Loucy (cell line): ENCODE results near the gene DUSP2.

Source experiments
- H2AFZ ChIP-seq: fragments of 200-600 bp; sonication (generic); 2 replicates; pipeline ENCODE4 v1.6.0; 2016; ENCODE audit warnings: antibody characterized with exemption, mild to moderate bottlenecking, low read length, moderate library complexity
- H3F3A ChIP-seq: fragments of 200-600 bp; 2 replicates; pipeline ENCODE4 v1.6.0; 2016; ENCODE audit warnings: antibody characterized with exemption, low read depth, mild to moderate bottlenecking
- H3K27me3 ChIP-seq: fragments of 200-600 bp; sonication (generic); 2 replicates; pipeline ENCODE4 v1.6.1; 2014; ENCODE audit warnings: low read length, mild to moderate bottlenecking; ENCODE audit not compliant: insufficient read depth, poor library complexity, severe bottlenecking
- H3K36me3 ChIP-seq: fragments of 200-600 bp; sonication (generic); 2 replicates; pipeline ENCODE4 v1.6.1; 2016; ENCODE audit warnings: low read length; ENCODE audit not compliant: insufficient read depth
- H3K4me1 ChIP-seq: fragments of 200-600 bp; sonication (generic); 2 replicates; pipeline ENCODE4 v1.5.1; 2014; ENCODE audit warnings: low read length, mild to moderate bottlenecking; ENCODE audit not compliant: insufficient read depth, poor library complexity, severe bottlenecking
- H3K4me2 ChIP-seq: fragments of 200-600 bp; sonication (generic); 2 replicates; pipeline ENCODE4 v1.6.0; 2014; ENCODE audit warnings: antibody characterized with exemption, low read length, low read depth, mild to moderate bottlenecking; ENCODE audit not compliant: poor library complexity, severe bottlenecking
- H3K4me3 ChIP-seq: fragments of 200-600 bp; sonication (generic); 2 replicates; pipeline ENCODE4 v1.5.1; 2014; ENCODE audit warnings: low read length, mild to moderate bottlenecking, mixed read lengths; ENCODE audit not compliant: poor library complexity, severe bottlenecking
- H3K79me2 ChIP-seq: fragments of 200-600 bp; sonication (generic); 2 replicates; pipeline ENCODE4 v1.6.1; 2014; ENCODE audit warnings: low read length; ENCODE audit not compliant: insufficient read depth
- H3K9ac ChIP-seq: fragments of 200-600 bp; sonication (generic); 2 replicates; pipeline ENCODE4 v1.6.0; 2014; ENCODE audit warnings: mild to moderate bottlenecking, low read depth, low read length, moderate library complexity; ENCODE audit not compliant: poor library complexity, severe bottlenecking
- H3K9me2 ChIP-seq: fragments of 200-600 bp; sonication (generic); replicated peaks from 2 replicates; pipeline ENCODE4 v1.6.1; 2016; ENCODE audit warnings: low read depth, low read length, mixed read lengths
- H3K9me3 ChIP-seq: fragments of 200-600 bp; sonication (generic); 2 replicates; pipeline ENCODE4 v1.6.1; 2014; ENCODE audit warnings: mild to moderate bottlenecking, antibody characterized with exemption, low read length, low read depth; ENCODE audit not compliant: insufficient read depth
- H4K20me1 ChIP-seq: fragments of 200-600 bp; sonication (generic); 2 replicates; pipeline ENCODE4 v1.6.0; 2014; ENCODE audit warnings: antibody characterized with exemption, low read length, mild to moderate bottlenecking; ENCODE audit not compliant: insufficient read depth, poor library complexity, severe bottlenecking
- EZH2phosphoT487 ChIP-seq: fragments of 200-600 bp; IDR thresholded peaks from 2 replicates; pipeline ENCODE4 v1.6.1; 2018; ENCODE audit warnings: antibody characterized with exemption, mild to moderate bottlenecking, moderate library complexity, borderline replicate concordance
- TF ChIP-seq, protein P1 (sequence below): fragments of 200-600 bp; sonication (generic); conservative IDR thresholded peaks from 2 replicates; pipeline ENCODE4 v1.5.1; 2014; ENCODE audit warnings: mild to moderate bottlenecking, antibody characterized with exemption, low read length

The DUSP2 gene

GRCh38 chr2:96153291-96153713, 8.1 kb upstream of the DUSP2 start:
- Histone ChIP-seq H3K79me2 (no peaks in the 10 kb centered on the region), H3K36me3 (no peaks in the 10 kb centered on the region), H3K4me3 (no peak overlapping the region), H4K20me1 (no peaks in the 10 kb centered on the region), H3K9me3 (no peaks in the 10 kb centered on the region), H3K27me3 (no peaks in the 10 kb centered on the region), H3F3A (no peaks in the 10 kb centered on the region), H3K9ac (no peak overlapping the region), H3K4me1 (peaks cover 34% of the 10 kb centered on the region), H3K9me2 (no peaks in the 10 kb centered on the region), H3K4me2 (no peak overlapping the region), H2AFZ (no peak overlapping the region)
- TF ChIP-seq, protein P1, sequence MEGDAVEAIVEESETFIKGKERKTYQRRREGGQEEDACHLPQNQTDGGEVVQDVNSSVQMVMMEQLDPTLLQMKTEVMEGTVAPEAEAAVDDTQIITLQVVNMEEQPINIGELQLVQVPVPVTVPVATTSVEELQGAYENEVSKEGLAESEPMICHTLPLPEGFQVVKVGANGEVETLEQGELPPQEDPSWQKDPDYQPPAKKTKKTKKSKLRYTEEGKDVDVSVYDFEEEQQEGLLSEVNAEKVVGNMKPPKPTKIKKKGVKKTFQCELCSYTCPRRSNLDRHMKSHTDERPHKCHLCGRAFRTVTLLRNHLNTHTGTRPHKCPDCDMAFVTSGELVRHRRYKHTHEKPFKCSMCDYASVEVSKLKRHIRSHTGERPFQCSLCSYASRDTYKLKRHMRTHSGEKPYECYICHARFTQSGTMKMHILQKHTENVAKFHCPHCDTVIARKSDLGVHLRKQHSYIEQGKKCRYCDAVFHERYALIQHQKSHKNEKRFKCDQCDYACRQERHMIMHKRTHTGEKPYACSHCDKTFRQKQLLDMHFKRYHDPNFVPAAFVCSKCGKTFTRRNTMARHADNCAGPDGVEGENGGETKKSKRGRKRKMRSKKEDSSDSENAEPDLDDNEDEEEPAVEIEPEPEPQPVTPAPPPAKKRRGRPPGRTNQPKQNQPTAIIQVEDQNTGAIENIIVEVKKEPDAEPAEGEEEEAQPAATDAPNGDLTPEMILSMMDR = no peak
- no peak for TF ChIP-seq EZH2phosphoT487

DNA sequence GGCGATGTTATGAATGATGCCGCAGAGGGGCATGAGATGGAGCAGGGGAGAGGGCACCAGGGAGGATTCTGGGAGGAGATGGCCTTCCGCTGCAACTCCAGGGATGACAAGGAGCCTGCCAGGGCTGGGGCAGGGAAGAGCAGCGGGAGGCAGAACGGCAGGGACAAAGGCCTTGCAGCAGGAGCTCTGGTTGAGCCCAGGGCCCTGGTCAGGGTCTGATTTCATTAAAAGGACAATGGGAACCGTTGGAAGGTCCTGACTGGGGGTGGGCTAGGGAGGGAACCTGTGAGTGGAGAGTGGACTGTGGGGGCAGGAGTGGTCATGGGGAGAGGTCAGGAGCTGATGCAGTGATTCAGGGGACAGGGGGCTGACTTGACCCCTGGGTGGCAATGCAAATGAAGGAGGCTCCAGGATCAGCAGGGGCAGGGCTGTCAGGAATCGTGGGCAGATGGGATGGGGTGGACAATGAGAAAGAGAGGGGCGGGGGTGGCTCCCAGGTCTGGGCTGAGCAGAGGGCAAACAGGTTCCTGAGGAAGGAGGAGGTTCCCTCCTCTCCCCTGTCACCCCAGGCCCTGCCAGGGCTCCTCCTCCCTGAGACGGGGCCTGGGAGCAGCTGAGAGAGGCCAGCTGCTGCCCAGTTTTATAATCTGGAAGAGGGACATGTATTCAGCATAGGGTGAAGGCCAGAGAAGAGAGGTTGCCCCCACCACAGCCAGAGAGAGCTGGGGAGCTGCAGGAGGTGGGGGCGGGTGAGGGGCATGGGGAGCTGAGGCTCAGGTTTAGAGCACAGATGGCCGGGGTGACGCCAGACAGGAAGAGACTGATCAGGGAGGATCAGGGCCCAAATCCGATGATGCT, 7.3 kb upstream of the DUSP2 start:
- TF ChIP-seq EZH2phosphoT487 = no peak
- TF ChIP-seq, protein P1 = no peak

DNA sequence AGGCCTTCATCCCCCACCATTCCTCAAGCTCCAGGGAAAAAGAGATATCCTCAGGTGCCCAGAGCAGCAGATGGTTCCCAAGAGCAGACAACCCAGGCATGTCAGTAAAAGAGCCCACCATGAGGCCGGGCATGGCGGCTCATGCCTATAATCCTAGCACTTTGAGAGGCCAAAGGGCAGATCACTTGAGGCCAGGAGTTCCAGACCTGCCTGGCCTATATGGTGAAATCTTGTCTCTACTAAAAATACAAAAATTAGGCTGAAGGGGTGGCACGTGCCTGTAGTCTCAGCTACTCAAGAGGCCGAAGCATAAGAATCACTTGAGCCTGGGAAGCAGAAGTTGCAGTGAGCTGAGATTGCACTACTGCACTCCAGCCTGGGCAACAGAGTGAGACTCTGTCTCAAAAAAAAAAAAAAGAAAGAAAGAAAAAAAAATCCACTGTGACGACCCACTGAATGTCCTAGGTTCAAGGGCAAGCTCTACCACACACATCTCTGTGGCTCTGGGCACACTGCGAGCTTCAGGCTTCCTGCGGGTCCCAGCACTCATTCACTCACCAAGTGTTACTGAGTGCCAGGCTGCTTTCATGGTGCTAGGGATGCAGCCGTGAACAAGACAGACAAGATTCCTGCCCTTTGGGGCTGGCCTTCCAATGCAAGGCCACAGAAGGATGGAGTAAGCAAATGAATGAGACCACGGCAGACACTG, 6.5 kb upstream of the DUSP2 start:
- no peaks in the 10 kb centered on the region for H3K36me3 ChIP-seq
- H4K20me1 ChIP-seq = no peaks in the 10 kb centered on the region
- H3K4me2 ChIP-seq = no peak overlapping the region
- H3K27me3 ChIP-seq = no peaks in the 10 kb centered on the region
- TF ChIP-seq EZH2phosphoT487 = no peak
- TF ChIP-seq, protein P1 = no peak
- no peaks in the 10 kb centered on the region for H3K9me2 ChIP-seq
- H3K4me3 ChIP-seq = no peak overlapping the region
- H3K4me1 ChIP-seq = peaks cover 41% of the 10 kb centered on the region
- no peak overlapping the region for H3K9ac ChIP-seq
- no peaks in the 10 kb centered on the region for H3F3A ChIP-seq
- H3K79me2 ChIP-seq = no peaks in the 10 kb centered on the region
- H2AFZ ChIP-seq = no peak overlapping the region
- no peaks in the 10 kb centered on the region for H3K9me3 ChIP-seq

More for the DNA sequence above, 7.3 kb upstream of the DUSP2 start:
- peaks cover 40% of the 10 kb centered on the region for H3K4me1 ChIP-seq
- H3K4me2 ChIP-seq = no peak overlapping the region
- H3K9me3 ChIP-seq = no peaks in the 10 kb centered on the region
- no peaks in the 10 kb centered on the region for H3K9me2 ChIP-seq
- H3F3A ChIP-seq = no peaks in the 10 kb centered on the region
- H3K9ac ChIP-seq = no peak overlapping the region
- no peaks in the 10 kb centered on the region for H3K79me2 ChIP-seq
- H3K27me3 ChIP-seq = no peaks in the 10 kb centered on the region
- H4K20me1 ChIP-seq = no peaks in the 10 kb centered on the region
- no peaks in the 10 kb centered on the region for H3K36me3 ChIP-seq
- no peak overlapping the region for H2AFZ ChIP-seq
- no peak overlapping the region for H3K4me3 ChIP-seq
